HG03280 (cell line): Measurements from ENCODE around the gene PRR23A.
"Not testable (repeated sequence)": the region's sequence is repeated elsewhere in the genome, so short reads cannot be mapped to it uniquely, and the experiment has no call there.

Experiments
- ATAC-seq: cut with Tn5 transposase; IDR thresholded peaks from one replicate; pipeline ENCODE4 v1.9.1; 2021; ENCODE audit warnings: mild to moderate bottlenecking, moderate library complexity; ENCODE audit not compliant: unreplicated experiment

Gene PRR23A

DNA sequence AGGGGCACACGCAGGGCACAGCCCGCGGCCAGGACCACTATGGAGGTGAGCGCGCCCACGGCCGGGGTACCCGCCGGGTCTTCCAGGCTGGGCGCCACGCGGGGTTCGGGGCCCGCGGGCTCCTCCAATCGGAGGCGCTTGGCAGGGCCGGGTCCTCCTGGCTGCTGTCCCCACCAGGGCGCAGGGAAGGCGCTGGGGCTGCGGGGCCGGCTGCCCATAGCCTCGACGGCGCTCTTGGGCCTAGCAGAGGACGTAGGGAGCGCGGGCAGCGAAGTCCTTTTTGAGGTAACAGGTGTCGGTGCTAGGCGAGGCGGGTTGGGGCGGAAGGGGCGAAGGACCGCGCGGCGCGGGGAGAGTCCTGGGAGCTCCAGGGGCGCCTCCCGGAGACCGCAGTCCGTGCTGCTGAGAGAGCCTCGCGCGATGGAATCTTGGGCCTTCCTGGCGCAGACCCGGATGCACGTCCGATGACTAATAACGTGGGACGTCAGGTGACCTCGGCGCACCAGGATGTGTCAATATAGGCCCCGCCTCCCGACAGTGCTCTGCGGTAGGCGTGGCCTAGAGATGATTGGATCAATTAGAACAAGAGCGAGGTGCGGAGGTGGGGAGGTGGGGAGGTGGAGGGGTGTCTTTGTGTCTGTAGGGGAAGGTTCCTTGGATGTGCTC is at the start of gene PRR23A:
TSS of gene PRR23A (minus strand) at position 218 of the 666 bp plus-strand sequence. CDS start at position 218, 0 bp downstream.
- no peak for ATAC-seq

DNA sequence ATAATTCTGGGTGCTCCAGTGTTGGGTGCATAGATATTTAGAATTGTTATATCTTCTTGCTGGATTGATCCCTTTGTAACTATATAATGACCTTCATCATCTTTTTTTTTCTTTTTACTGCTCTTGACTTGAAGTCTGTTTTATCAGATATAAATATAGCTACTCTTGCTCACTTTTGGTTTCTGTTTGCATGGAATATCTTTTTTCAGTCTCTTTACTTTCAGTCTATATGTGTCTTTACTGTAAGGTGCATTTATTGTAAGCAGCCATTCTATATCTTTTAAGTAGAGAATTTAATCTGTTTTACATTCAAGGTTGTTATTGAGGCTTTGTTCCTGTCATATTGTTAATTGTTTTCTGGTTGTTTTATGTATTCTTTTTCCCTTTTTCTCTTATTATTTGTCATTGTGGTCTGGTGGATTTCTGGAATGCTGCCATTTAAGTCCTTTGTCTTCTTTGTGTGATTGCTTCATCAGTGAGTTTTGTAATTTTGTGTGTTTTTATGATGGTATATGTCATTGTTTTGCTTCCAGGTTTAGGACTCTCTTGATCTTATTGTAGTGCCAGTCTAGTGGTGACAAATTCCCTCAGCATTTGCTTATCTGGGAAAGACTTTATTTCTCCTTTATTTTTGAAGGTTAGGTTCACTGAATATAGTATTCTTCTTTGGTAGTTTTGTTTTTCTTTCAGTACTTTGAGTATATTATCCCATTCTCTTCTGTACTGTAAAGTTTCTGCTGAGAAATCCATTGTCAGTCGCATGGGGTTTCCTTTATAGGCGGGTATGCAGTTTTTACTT is 46.9 kb upstream of the PRR23A start:
- no peak for ATAC-seq

- no peak for ATAC-seq
These were observed 38.5 kb upstream of the PRR23A start, which contains the start of gene PRR23C for GRCh38 chr3:139044366-139045210. Gene PRR23C, minus strand, starts transcription at chr3:139044892. Its CDS starts 272 bp downstream, at chr3:139044620.

DNA sequence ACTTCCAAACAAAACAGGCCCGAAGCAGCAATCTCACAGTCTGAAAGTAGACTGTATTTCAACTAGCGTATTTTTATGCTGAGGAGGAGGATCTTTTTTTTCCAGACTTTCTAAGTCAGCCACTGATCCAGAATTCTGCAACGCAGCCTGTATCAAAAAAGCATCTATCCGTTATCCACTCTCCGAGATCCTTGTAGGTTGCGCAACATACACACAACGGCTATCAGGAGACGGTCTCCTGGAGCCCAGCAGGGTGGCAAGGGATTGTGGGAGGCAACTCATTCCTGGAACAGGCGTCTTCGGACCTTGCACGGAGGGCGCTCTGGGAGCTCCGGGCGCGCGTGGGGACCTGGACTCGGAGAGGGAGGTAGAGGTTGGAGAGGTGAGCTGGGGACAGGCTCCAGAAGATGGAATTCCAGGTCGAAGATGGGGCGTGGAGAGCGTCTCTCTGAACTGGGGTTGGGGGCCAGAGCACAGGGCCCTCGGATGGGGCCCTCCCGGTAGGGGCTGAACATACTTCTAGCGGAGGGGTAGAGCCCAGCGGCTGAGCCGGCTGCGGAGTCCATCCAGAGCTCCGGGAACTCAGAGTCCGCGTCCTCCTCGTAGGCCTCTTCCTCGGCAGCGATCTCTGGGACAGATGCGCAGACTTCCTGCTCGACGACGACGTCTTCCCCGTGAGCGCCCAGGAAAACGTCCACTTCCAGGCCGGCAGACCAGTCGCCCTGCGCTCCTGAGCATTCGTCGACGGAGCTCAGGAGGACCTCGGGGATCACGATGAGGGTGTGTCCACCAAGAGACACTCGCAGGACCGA is 37.7 kb upstream of the PRR23A start:
- no peak for ATAC-seq

DNA sequence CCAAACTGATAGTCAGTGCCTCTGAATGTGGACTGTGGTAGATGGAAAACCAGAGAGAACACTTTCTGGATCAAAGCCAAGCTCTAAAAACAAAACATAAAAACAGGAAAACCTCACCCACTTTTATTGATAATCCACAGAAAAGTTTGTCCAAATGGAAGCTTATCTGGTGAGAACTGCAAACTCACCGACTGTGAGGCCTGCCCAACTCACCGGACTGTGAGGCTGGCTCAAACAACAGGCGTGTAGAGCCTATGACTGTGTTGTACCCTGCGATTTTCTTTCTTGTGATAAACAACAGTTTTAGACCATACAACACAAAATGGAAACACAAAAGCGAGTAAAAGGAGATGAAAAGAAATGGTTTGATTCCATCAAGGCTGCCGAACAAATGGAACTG is 31.4 kb upstream of the PRR23A start:
- ATAC-seq, result no peak

DNA sequence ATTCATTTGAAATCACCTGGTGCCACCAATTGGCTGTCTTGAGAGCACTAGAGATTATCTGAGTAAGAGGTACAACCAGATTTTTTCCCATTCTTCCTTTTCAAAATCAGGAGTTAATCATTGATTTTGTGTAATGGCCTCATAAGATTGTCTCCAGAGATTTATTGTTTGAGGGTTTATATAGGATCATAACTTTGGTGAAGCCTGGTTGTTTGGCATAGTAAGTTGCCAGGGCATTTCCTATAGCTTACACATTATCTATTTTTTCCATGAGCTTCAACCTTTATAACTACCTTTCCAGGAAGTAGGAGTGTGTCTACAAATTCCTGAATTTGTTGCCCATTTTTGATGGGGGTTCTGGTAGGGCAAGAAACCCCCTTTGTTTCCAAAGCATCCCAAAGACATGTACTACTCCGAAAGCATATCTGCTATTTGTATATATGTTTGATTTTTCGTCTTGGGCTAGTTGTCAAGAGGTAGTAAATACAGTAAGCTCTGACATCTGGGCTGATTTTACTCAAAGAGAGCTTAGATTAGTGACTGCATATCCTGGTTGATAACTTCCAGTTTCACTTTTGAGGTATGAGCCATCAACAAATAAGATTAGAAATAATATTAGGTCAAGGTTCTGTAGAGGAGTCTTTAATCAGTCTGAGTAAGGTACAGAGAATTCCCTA is 26.4 kb upstream of the PRR23A start:
- ATAC-seq, result no peak

GRCh38 chr3:139030576-139030975 is 24.5 kb upstream of the PRR23A start:
- ATAC-seq, result not testable (repeated sequence)

- ATAC-seq, result no peak
These were observed 18.9 kb upstream of the PRR23A start for GRCh38 chr3:139024968-139025367.

- no peak for ATAC-seq
These were observed 14.8 kb upstream of the PRR23A start, which contains the start of gene PRR23B for GRCh38 chr3:139020868-139021234. Gene PRR23B, minus strand, starts transcription at chr3:139020926. Its CDS starts 265 bp downstream, at chr3:139020661.

DNA sequence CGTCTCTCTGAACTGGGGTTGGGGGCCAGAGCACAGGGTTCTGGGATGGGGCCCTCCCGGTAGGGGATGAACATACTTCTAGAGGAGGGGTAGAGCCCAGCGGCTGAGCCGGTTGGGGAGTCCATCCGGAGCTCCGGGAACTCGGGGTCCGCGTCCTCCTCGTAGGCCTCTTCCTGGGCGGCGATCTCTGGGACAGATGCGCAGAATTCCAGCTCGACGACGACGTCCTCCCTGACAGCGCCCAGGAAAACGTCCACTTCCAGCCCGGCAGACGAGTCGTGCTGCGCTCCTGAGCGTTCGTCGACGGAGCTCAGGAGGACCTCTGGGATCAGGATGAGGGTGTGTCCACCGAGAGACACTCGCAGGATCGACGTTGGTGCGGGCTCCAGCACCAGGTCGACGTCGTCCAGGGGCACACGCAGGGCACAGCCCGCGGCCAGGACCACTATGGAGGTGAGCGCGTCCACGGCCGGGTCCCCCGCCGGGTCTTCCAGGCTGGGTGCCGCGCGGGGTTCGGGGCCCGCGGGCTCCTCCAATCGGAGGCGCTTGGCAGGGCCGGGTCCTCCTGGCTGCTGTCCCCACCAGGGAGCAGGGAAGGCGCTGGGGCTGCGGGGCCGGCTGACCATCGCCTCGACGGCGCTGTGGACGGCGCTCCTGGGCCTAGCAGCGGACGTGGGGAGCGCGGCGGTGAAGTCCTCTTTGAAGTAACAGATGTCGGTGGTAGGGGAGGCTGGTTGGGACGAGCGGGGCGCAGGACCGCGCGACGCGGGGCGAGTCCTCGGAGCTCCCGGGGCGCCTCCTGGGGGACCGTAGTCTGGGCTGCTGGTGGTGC is 14.2 kb upstream of the PRR23A start:
- no peak for ATAC-seq

DNA sequence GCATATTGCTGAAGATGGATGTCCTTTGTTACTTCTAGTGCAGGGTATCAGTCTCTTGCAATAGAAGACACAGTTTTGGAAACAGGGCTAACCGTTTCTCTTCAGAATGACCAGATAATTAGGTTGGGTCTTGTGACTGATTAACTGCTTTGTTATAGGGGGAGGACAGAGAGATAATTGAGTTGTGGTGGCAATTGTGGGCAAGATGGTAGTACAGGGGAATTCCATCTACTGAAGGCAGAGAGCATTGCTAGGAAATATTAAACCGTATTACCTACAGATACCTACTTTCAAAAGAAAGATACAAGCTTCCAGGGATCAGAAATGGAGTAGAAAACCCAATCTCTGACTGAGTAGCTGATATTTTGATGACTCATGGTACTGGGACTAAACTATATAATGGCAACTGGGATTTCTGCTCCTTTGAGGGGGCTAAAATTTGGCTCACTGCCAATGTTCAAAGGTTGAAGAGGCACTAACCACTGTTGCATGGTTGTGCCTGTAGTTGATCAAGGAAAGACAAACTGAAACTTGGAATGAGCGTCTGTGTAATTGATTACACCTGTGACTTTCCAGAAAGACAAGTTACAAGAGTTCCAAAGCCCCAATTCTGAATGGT is 10.5 kb upstream of the PRR23A start:
- no peak for ATAC-seq

DNA sequence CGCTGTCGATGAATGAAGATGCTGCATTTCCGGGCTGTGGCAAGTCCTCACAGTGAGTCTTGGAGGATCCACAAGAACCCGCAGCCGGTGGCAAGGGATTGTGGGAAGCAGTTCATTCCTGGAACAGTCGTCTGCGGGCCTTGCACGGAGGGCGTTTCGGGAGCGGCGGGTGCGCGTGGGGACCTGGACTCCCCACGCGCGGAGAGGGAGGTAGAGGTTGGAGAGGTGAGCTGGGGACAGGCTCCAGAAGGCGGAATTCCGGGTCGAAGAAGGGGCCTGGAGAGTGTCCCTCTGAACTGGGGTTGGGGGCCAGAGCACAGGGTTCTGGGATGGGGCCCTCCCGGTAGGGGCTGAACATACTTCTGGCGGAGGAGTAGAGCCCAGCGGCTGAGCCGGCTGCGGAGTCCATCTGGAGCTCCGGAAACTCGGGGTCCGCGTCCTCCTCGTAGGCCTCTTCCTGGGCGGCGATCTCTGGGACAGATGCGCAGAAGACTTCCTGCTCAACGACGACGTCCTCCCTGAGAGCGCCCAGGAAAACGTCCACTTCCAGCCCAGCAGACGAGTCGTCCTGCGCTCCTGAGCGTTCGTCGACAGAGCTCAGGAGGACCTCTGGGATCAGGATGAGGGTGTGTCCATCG is 593 bp downstream of the PRR23A start:
- ATAC-seq, result no peak

DNA sequence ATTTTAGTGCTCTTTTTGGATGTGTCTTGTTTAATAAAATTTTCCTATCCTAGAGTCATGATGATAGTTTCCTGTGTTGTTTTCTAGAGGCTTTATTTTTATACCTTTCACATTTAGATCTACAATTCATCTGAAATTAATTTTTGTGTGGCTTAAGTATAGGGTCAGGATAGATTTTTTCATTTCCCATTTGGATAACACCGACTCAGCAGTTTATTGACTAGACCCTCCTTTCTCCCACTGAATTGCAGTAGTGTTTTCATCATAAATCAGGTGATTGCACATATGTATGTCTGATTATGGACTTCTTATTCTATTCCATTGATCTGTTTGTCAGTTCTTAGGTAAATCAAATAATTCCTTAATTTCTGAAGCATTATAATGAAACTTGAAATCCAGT is 10.4 kb downstream of the PRR23A start:
- no peak for ATAC-seq

DNA sequence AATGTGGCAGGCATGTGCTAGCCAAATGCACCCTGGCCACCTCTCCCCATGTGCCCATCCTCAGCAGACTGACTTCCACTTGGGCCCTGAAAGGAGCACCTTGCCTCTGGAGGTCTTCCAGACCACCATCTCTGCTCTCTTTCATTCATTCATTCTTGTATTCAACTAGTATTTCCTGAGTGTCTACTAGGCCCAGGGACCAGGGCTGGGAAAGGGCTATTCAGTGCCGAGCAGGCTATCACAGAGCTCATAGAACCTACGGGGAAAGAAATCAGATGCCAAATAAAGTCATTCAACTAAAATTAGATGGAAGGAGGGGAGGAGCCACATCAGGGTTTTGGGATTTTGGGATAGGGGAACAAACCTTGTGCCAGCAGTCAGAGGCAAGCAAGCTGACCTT is 18.9 kb downstream of the PRR23A start:
- ATAC-seq, result no peak

GRCh38 chr3:138985932-138986331 is 20.1 kb downstream of the PRR23A start:
- ATAC-seq, result no peak

DNA sequence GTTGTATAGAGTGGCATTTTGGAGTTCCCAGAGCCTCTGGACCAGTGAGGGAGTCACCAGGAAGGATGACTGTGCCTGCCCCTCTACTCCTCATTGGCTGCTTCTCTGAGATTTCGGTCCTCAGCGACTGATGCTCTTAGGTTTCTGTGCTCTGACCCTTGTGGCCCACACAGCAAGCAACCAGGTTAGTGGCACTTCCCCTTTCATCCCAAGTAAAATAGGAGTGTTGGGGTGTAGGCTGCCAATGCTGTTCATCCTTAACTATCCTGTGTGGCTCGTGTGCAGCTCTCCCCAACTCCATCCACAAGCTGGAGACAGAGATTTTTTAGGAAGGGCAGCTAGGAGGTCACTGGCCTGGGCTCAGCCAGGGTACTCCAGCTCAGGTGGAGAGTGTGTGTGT is 21.3 kb downstream of the PRR23A start:
- ATAC-seq, result no peak

DNA sequence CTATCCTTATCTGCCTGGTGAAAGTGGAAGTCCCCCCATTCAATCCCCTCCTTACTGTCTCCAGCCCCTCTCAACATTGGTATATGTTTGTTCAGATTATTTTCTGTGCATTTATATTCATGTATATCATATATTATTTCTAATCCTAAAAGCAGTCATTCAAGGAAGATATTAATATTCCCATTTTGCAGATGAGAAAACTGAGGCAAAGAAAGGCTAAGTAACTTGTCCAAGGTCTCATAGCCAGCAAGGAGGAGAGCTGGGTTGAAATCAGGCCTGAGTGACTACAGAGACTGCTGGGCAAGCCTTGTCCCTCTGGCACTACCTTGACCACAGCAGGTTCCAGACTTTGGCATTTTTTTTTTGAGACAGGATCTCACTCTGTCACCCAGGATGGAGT is 30.0 kb downstream of the PRR23A start:
- no peak for ATAC-seq

- no peak for ATAC-seq
These were observed 30.7 kb downstream of the PRR23A start for GRCh38 chr3:138975351-138975750.
